Astrocyte (in vitro differentiated cells and primary cell): ENCODE measurements around the gene CFAP97.

Experiments used
- EZH2 ChIP-seq: IDR thresholded peaks from 2 replicates; pipeline ENCODE4 v1.6.1; 2012; ENCODE audit warnings: mild to moderate bottlenecking, low read length, inconsistent platforms; ENCODE audit not compliant: insufficient read depth
- TF ChIP-seq, protein P1 (sequence below): IDR thresholded peaks from 2 replicates; pipeline ENCODE4 v1.5.1; 2011; ENCODE audit warnings: low read depth, mild to moderate bottlenecking, inconsistent platforms, low read length, moderate library complexity; ENCODE audit not compliant: insufficient read depth

DNA sequence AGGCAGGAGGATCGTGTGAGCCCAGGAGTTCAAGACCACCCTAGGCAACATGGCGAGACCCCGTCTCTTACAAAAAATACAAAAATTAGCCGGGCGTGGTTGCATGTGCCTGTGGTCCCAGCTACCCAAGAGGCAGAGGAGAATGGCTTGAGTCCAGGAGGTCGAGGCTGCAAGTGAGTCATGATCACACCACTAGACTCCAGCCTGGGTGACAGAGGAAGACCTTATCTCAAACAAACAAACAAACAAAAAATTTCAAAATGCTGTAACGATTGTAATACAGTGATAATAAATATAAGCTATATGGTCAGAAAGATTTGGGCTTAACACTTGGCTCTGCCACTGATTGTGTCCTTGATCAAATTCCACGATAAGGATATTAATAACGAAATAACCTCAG is 36.6 kb downstream of the CFAP97 start:
- TF ChIP-seq, protein P1, sequence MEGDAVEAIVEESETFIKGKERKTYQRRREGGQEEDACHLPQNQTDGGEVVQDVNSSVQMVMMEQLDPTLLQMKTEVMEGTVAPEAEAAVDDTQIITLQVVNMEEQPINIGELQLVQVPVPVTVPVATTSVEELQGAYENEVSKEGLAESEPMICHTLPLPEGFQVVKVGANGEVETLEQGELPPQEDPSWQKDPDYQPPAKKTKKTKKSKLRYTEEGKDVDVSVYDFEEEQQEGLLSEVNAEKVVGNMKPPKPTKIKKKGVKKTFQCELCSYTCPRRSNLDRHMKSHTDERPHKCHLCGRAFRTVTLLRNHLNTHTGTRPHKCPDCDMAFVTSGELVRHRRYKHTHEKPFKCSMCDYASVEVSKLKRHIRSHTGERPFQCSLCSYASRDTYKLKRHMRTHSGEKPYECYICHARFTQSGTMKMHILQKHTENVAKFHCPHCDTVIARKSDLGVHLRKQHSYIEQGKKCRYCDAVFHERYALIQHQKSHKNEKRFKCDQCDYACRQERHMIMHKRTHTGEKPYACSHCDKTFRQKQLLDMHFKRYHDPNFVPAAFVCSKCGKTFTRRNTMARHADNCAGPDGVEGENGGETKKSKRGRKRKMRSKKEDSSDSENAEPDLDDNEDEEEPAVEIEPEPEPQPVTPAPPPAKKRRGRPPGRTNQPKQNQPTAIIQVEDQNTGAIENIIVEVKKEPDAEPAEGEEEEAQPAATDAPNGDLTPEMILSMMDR, result no peak
- TF ChIP-seq EZH2, result no peak
